PC-3 (cell line): ENCODE data around the gene RSKR.

Experiments used
- EZH2 ChIP-seq: fragments of 300-600 bp; sonication (generic); IDR thresholded peaks from one replicate; pipeline ENCODE4 v1.6.1; 2017; ENCODE audit warnings: antibody characterized with exemption, mild to moderate bottlenecking, low read length; ENCODE audit not compliant: unreplicated experiment
- TF ChIP-seq, protein P1 (sequence below): fragments of 300-600 bp; sonication (generic); conservative IDR thresholded peaks from 2 replicates; pipeline ENCODE4 v1.5.1; 2017; ENCODE audit warnings: antibody characterized with exemption, low read depth, mild to moderate bottlenecking, low read length

DNA sequence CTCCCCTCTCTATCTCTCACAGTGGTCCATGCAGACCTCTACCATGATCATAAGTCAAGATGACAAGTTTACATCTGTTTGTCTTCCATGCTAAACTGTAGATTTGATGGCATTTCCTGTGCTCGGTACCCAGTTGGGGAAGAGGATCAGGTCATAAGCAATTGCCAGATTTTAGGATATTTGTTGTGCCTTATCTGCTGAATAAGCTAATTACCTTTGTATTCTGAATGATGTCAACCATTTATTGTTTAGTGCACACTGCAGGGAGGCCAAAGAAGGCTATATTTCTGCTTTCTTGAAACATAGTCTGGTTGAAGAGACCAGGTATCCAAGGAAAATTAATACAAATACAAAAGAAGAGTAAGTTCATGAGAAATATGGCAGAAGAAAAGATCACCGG lies 31.5 kb downstream of the RSKR start:
- TF ChIP-seq, protein P1, sequence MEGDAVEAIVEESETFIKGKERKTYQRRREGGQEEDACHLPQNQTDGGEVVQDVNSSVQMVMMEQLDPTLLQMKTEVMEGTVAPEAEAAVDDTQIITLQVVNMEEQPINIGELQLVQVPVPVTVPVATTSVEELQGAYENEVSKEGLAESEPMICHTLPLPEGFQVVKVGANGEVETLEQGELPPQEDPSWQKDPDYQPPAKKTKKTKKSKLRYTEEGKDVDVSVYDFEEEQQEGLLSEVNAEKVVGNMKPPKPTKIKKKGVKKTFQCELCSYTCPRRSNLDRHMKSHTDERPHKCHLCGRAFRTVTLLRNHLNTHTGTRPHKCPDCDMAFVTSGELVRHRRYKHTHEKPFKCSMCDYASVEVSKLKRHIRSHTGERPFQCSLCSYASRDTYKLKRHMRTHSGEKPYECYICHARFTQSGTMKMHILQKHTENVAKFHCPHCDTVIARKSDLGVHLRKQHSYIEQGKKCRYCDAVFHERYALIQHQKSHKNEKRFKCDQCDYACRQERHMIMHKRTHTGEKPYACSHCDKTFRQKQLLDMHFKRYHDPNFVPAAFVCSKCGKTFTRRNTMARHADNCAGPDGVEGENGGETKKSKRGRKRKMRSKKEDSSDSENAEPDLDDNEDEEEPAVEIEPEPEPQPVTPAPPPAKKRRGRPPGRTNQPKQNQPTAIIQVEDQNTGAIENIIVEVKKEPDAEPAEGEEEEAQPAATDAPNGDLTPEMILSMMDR, result no peak
- TF ChIP-seq EZH2, result no peak
